ENCODE measurements around the gene CTSD.

The CTSD gene

GRCh38 chr11:1754376-1755150 lies 9.2 kb downstream of the CTSD start:
- DNase-seq, result no peak

GRCh38 chr11:1753929-1754305 lies 9.8 kb downstream of the CTSD start:
- no peak for DNase-seq

GRCh38 chr11:1753229-1753928 lies 10.3 kb downstream of the CTSD start:
- no peak for DNase-seq

- DNase-seq, result no peak
Measured at GRCh38 chr11:1752907-1753228, 10.9 kb downstream of the CTSD start.

GRCh38 chr11:1751999-1752906 lies 11.5 kb downstream of the CTSD start:
- no peak for DNase-seq

GRCh38 chr11:1751531-1751921 lies 12.2 kb downstream of the CTSD start:
- no peak for DNase-seq

GRCh38 chr11:1750840-1751530 lies 12.7 kb downstream of the CTSD start:
- no peak for DNase-seq

GRCh38 chr11:1750481-1750839 lies 13.3 kb downstream of the CTSD start, which contains the start of gene IFITM10:
Gene IFITM10 (minus strand): TSS chr11:1750595. CDS start chr11:1750442, 153 bp downstream.
- DNase-seq, result no peak

- no peak for DNase-seq
Measured at GRCh38 chr11:1749395-1750351, 14.1 kb downstream of the CTSD start.

GRCh38 chr11:1748636-1749394 lies 14.9 kb downstream of the CTSD start:
- DNase-seq, result no peak

- DNase-seq, result no peak
Measured at GRCh38 chr11:1747753-1748635, 15.7 kb downstream of the CTSD start.

- no peak for DNase-seq
Measured at GRCh38 chr11:1746956-1747752, 16.6 kb downstream of the CTSD start.

GRCh38 chr11:1746511-1746931 lies 17.2 kb downstream of the CTSD start:
- DNase-seq, result no peak

- no peak for DNase-seq
Measured at GRCh38 chr11:1745701-1746320, 17.9 kb downstream of the CTSD start.

- DNase-seq, result no peak
Measured at GRCh38 chr11:1744891-1745700, 18.6 kb downstream of the CTSD start.

- no peak for DNase-seq
Measured at GRCh38 chr11:1744137-1744886, 19.4 kb downstream of the CTSD start.

GRCh38 chr11:1743585-1744136 lies 20.1 kb downstream of the CTSD start:
- DNase-seq, result no peak

Data from NCI-H510A (cell line).